ENCODE results near the gene ZFAND3.

DNA sequence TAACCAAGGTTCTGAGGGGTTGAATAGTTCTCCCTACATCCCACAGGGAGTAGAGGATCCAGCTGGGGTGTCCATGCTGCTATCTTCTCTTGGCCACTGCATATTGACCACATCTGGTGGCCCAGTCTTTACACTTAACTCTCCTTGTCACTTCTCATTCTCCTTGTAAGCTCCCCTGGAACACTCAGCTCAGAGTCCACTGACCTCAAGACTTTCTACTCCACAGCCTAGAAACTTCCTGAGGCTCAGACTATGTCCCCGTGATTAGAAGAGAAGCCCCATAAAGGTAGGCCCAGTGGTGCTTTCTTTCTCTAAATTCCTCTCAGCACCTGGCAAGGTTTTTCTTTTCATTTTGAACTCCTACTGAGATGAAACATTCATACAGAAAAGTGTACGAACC is 13.3 kb upstream of the ZFAND3 start:
- TF ChIP-seq, protein P1, sequence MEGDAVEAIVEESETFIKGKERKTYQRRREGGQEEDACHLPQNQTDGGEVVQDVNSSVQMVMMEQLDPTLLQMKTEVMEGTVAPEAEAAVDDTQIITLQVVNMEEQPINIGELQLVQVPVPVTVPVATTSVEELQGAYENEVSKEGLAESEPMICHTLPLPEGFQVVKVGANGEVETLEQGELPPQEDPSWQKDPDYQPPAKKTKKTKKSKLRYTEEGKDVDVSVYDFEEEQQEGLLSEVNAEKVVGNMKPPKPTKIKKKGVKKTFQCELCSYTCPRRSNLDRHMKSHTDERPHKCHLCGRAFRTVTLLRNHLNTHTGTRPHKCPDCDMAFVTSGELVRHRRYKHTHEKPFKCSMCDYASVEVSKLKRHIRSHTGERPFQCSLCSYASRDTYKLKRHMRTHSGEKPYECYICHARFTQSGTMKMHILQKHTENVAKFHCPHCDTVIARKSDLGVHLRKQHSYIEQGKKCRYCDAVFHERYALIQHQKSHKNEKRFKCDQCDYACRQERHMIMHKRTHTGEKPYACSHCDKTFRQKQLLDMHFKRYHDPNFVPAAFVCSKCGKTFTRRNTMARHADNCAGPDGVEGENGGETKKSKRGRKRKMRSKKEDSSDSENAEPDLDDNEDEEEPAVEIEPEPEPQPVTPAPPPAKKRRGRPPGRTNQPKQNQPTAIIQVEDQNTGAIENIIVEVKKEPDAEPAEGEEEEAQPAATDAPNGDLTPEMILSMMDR (IDR thresholded peaks at IDR 0.05 in 2 of 3, conservative IDR thresholded peaks at IDR 0.05 in 1 of 3; ENCODE audit: control insufficient read depth in 2 of 3, extremely low read depth in 1 of 3, insufficient read depth in 1 of 3, low read depth in 3 of 3, low read length in 3 of 3) = no peak
- no peak for TF ChIP-seq GABPA (IDR thresholded peaks at IDR 0.05; ENCODE audit: low read depth)
- TF ChIP-seq, protein P2, sequence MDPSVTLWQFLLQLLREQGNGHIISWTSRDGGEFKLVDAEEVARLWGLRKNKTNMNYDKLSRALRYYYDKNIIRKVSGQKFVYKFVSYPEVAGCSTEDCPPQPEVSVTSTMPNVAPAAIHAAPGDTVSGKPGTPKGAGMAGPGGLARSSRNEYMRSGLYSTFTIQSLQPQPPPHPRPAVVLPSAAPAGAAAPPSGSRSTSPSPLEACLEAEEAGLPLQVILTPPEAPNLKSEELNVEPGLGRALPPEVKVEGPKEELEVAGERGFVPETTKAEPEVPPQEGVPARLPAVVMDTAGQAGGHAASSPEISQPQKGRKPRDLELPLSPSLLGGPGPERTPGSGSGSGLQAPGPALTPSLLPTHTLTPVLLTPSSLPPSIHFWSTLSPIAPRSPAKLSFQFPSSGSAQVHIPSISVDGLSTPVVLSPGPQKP (IDR thresholded peaks at IDR 0.05; ENCODE audit: low read depth, low read length) = no peak
- TF ChIP-seq, protein P3, sequence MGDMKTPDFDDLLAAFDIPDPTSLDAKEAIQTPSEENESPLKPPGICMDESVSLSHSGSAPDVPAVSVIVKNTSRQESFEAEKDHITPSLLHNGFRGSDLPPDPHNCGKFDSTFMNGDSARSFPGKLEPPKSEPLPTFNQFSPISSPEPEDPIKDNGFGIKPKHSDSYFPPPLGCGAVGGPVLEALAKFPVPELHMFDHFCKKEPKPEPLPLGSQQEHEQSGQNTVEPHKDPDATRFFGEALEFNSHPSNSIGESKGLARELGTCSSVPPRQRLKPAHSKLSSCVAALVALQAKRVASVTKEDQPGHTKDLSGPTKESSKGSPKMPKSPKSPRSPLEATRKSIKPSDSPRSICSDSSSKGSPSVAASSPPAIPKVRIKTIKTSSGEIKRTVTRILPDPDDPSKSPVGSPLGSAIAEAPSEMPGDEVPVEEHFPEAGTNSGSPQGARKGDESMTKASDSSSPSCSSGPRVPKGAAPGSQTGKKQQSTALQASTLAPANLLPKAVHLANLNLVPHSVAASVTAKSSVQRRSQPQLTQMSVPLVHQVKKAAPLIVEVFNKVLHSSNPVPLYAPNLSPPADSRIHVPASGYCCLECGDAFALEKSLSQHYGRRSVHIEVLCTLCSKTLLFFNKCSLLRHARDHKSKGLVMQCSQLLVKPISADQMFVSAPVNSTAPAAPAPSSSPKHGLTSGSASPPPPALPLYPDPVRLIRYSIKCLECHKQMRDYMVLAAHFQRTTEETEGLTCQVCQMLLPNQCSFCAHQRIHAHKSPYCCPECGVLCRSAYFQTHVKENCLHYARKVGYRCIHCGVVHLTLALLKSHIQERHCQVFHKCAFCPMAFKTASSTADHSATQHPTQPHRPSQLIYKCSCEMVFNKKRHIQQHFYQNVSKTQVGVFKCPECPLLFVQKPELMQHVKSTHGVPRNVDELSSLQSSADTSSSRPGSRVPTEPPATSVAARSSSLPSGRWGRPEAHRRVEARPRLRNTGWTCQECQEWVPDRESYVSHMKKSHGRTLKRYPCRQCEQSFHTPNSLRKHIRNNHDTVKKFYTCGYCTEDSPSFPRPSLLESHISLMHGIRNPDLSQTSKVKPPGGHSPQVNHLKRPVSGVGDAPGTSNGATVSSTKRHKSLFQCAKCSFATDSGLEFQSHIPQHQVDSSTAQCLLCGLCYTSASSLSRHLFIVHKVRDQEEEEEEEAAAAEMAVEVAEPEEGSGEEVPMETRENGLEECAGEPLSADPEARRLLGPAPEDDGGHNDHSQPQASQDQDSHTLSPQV (IDR thresholded peaks at IDR 0.05) = no peak
- TF ChIP-seq SP1 (IDR thresholded peaks at IDR 0.05; ENCODE audit: low read depth, low read length) = no peak
- TF ChIP-seq POU2F2 (IDR thresholded peaks at IDR 0.05; ENCODE audit: borderline replicate concordance, low read depth, low read length) = no peak
- TF ChIP-seq JUNB (IDR thresholded peaks at IDR 0.05) = no peak
- no peak for TF ChIP-seq EP300 (IDR thresholded peaks at IDR 0.05; ENCODE audit: borderline replicate concordance in 1 of 2, control insufficient read depth in 1 of 2, low read depth in 2 of 2, low read length in 2 of 2)
- TF ChIP-seq SMAD1 (IDR thresholded peaks at IDR 0.05; ENCODE audit: low read depth, partially characterized antibody) = no peak
- TF ChIP-seq POLR2A (IDR thresholded peaks at IDR 0.05; ENCODE audit: low read depth, low read length) = no peak
- no peak for TF ChIP-seq ZNF24 (IDR thresholded peaks at IDR 0.05)
